Measurements from ENCODE around the gene KNOP1. TPM values are rescaled to one million over a fixed set of nuclear protein-coding genes. Genes with fewer than 3 reads are reported as not detected.

Gene KNOP1
- total RNA-seq, 1 experiment from 2014 or later: 60.4 TPM

DNA sequence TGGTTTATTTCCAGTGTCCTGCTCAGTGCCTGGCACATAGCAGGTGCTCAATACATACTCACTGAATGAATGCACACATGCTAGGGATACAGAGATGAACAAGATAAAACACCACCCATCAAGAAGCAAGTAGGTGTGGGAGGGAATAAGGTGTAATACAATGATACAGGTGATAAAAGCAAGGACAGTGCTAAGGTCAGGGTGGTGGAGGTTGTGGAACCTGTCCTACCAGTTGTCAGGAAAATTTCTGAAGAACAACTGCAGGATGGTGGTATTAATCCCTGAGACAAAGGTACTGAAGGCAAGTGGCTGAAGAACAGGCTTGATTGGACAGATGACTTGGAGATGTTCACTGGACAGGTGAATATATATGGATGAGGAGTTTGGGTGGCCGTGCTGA, 1.8 kb downstream of the KNOP1 start:
- no peak overlapping the region for H3K27ac ChIP-seq
- no peak overlapping the region for H2AFZ ChIP-seq
- no peak for TF ChIP-seq CTCF (conservative IDR thresholded peaks at IDR 0.05)
- no peak for TF ChIP-seq EZH2 (IDR thresholded peaks at IDR 0.05; ENCODE audit: low read depth)
- H3K4me2 ChIP-seq: peak overlapping the region; percentile 99
- H3K4me1 ChIP-seq (replicated peaks; ENCODE audit: insufficient read depth): peaks cover 25% of the 10 kb centered on the region
- H3K36me3 ChIP-seq (ENCODE audit: low read depth): peaks cover 18% of the 10 kb centered on the region; the same call in 1 of the 2 replicates
- H3K27me3 ChIP-seq (ENCODE audit: insufficient read depth, low read depth): no peaks in the 10 kb centered on the region
- DNase-seq: peak; percentile 46 to 70
- H3K79me2 ChIP-seq (ENCODE audit: low read depth): peaks cover 97% of the 10 kb centered on the region
- BruUV-seq (replicated peaks): no TSS peak
- peaks cover 13% of the 10 kb centered on the region for H3F3A ChIP-seq (ENCODE audit: insufficient read depth, low read depth)
- H3K4me3 ChIP-seq: peak overlapping the region; percentile 97; the same call in 1 of the 2 replicates
- H4K20me1 ChIP-seq (ENCODE audit: insufficient read depth): peaks cover 21% of the 10 kb centered on the region
- intact Hi-C loops (cut with micrococcal nuclease; ENCODE audit: unreplicated experiment): loop anchor here (1.0 to 10.0 kb wide), 5 partner anchors 16 to 168 kb away; partner anchors contain the start of gene GPRC5B
- ChIA-PET CTCF (interaction anchor here (0.9 kb wide), 1 partner anchor 110 kb away, joined by 3 read pairs; no protein-coding TSS in a partner anchor), POLR2A (ENCODE audit: unreplicated experiment) (interaction anchor here (0.7 kb wide), 2 partner anchors 38 to 784 kb away, joined by 3 to 6 read pairs; no protein-coding TSS in a partner anchor)
- no peaks in the 10 kb centered on the region for H3K9me2 ChIP-seq (ENCODE audit: insufficient read depth)
- no peaks in the 10 kb centered on the region for H3K9me3 ChIP-seq (ENCODE audit: insufficient read depth, low read depth)

DNA sequence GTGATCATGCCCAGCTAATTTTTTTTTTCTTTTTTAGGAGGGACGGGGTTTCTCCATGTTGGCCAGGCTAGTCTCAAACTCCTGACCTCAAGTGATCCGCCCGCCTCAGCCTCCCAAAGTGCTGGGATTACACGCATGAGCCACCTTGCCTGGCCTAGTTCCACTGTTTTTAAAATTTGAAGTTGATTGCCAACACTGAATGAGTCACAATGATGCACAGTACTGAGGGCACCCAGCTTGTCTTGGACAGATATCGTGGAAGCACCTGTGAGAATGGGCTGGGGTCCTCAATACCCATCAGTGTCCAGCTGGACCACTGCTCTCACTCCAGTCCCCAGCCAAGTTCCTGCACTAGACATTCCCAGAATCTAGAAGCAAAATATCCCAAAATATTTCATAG, 2.5 kb downstream of the KNOP1 start:
- Histone ChIP-seq H3K36me3 (ENCODE audit: low read depth) (peaks cover 19% of the 10 kb centered on the region; the same call in 1 of the 2 replicates), H3K4me3 (no peak overlapping the region; the same call in 1 of the 2 replicates), H3K4me1 (replicated peaks; ENCODE audit: insufficient read depth) (peaks cover 25% of the 10 kb centered on the region), H3K79me2 (ENCODE audit: low read depth) (peaks cover 90% of the 10 kb centered on the region), H3K9me2 (ENCODE audit: insufficient read depth) (no peaks in the 10 kb centered on the region), H4K20me1 (ENCODE audit: insufficient read depth) (peaks cover 21% of the 10 kb centered on the region), H3K9me3 (ENCODE audit: insufficient read depth, low read depth) (no peaks in the 10 kb centered on the region), H3K27me3 (ENCODE audit: insufficient read depth, low read depth) (no peaks in the 10 kb centered on the region), H3F3A (ENCODE audit: insufficient read depth, low read depth) (peaks cover 13% of the 10 kb centered on the region), H3K27ac (no peak overlapping the region), H3K4me2 (peak overlapping the region; percentile 99), H2AFZ (no peak overlapping the region)
- DNase-seq: no peak
- TF ChIP-seq CTCF (conservative IDR thresholded peaks at IDR 0.05): no peak
- no peak for TF ChIP-seq EZH2 (IDR thresholded peaks at IDR 0.05; ENCODE audit: low read depth)
- POLR2A ChIA-PET (ENCODE audit: unreplicated experiment): interaction anchor here (0.7 kb wide), 1 partner anchor 784 kb away, joined by 6 read pairs; no protein-coding TSS in a partner anchor
- CTCF ChIA-PET: interaction anchor here (0.6 to 0.9 kb wide), 2 partner anchors 109 to 169 kb away, joined by 3 to 15 read pairs; no protein-coding TSS in a partner anchor
- intact Hi-C loops (cut with micrococcal nuclease; ENCODE audit: unreplicated experiment): loop anchor here (5.0 to 10.0 kb wide), 2 partner anchors 99 to 117 kb away; no protein-coding TSS in a partner anchor
- no TSS peak for BruUV-seq (replicated peaks)

DNA sequence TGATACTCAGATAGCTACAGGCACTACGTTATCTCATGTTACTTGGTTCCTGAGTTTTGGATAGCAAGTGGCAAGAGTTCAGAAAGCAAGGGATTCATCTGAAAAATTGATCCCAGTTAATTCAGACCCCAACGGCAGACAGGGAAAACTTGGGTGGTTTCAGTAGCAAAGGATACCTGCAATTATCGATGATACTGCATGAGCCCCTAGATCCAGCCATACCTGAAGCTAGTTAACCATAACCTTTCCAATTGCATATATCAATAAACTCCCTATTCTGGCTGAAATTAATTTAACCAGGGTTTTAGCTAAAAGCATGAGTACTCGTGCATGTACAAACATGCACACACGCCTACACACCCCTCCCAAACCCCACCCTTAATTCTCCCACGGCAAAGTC, 4.3 kb downstream of the KNOP1 start:
- no peak for TF ChIP-seq EZH2 (IDR thresholded peaks at IDR 0.05; ENCODE audit: low read depth)
- TF ChIP-seq CTCF (conservative IDR thresholded peaks at IDR 0.05): no peak
- no TSS peak for BruUV-seq (replicated peaks)
- peaks cover 72% of the 10 kb centered on the region for H3K79me2 ChIP-seq (ENCODE audit: low read depth)
- ChIA-PET POLR2A (ENCODE audit: unreplicated experiment) (no interaction called here), CTCF (no interaction called here)
- H3F3A ChIP-seq (ENCODE audit: insufficient read depth, low read depth): peaks cover 13% of the 10 kb centered on the region
- no peak overlapping the region for H3K4me3 ChIP-seq
- no peak overlapping the region for H2AFZ ChIP-seq
- H3K4me2 ChIP-seq: no peak overlapping the region
- H3K9me3 ChIP-seq (ENCODE audit: insufficient read depth, low read depth): no peaks in the 10 kb centered on the region
- intact Hi-C loops (cut with micrococcal nuclease; ENCODE audit: unreplicated experiment): loop anchor here (10.0 kb wide), 1 partner anchor 101 kb away; no protein-coding TSS in a partner anchor
- H3K9me2 ChIP-seq (ENCODE audit: insufficient read depth): no peaks in the 10 kb centered on the region
- peaks cover 22% of the 10 kb centered on the region; the same call in 1 of the 2 replicates for H3K36me3 ChIP-seq (ENCODE audit: low read depth)
- peaks cover 23% of the 10 kb centered on the region for H4K20me1 ChIP-seq (ENCODE audit: insufficient read depth)
- no peak for DNase-seq
- no peak overlapping the region for H3K27ac ChIP-seq
- H3K27me3 ChIP-seq (ENCODE audit: insufficient read depth, low read depth): no peaks in the 10 kb centered on the region
- H3K4me1 ChIP-seq (replicated peaks; ENCODE audit: insufficient read depth): peaks cover 12% of the 10 kb centered on the region
